Measurements from ENCODE around the gene GRAMD1A. TPM values are rescaled to one million over a fixed set of nuclear protein-coding genes. Genes with fewer than 3 reads are reported as not detected.
"Not testable (repeated sequence)": the region's sequence is repeated elsewhere in the genome, so short reads cannot be mapped to it uniquely, and the experiment has no call there.

The GRAMD1A gene
- total RNA-seq, 1 donor from 2014 or later, result 67.4 TPM

DNA sequence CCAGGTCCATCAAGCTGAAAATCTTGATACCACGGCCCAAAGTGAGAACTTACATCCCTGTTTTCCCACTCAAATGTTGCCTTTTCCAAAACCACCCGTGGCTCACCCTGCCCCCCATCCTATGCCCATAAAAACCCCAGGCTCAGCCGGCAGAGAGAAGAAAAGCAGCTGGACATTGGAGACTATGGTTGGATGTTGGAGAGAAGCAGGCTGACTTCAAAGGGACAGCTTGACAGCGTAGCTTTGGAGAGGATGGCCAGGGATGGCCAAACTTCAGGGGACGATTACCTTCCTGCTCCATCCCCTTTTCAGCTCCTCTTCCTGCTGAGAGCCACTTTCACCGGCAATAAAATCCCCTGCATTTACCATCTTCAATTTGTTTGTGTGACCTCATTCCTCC lies 32.6 kb upstream of the GRAMD1A start:
- no peaks in the 10 kb centered on the region for H3K27me3 ChIP-seq (ENCODE audit: insufficient read depth, low read length)
- no peaks in the 10 kb centered on the region for H3K27me3 Mint-ChIP-seq (ENCODE audit: low read depth, unreplicated experiment)
- H3K9ac ChIP-seq (ENCODE audit: low read length), result no peak overlapping the region
- H3K4me1 ChIP-seq (ENCODE audit: insufficient read depth, low read length), result peaks cover 5% of the 10 kb centered on the region
- H3K4me3 Mint-ChIP-seq (ENCODE audit: unreplicated experiment), result no peak overlapping the region
- FAIRE-seq (no peak), DNase-seq (ENCODE audit: low read depth) (no peak)
- H4K20me1 ChIP-seq (ENCODE audit: insufficient read depth, low read length), result no peaks in the 10 kb centered on the region
- H3K36me3 Mint-ChIP-seq (ENCODE audit: low read depth, unreplicated experiment), result peaks cover 8% of the 10 kb centered on the region
- H3K4me1 Mint-ChIP-seq (ENCODE audit: low read depth, unreplicated experiment), result peaks cover 7% of the 10 kb centered on the region
- H3K9me3 ChIP-seq (ENCODE audit: insufficient read depth, low read depth, low read length), result peaks cover 6% of the 10 kb centered on the region
- peaks cover 8% of the 10 kb centered on the region for H3K9me3 Mint-ChIP-seq (ENCODE audit: unreplicated experiment)
- H3K4me3 ChIP-seq (ENCODE audit: insufficient read depth, low read depth, low read length), result no peak overlapping the region
- no peak for TF ChIP-seq EZH2 (IDR thresholded peaks at IDR 0.05; ENCODE audit: insufficient read depth, low read length)
- TF ChIP-seq, protein P1, sequence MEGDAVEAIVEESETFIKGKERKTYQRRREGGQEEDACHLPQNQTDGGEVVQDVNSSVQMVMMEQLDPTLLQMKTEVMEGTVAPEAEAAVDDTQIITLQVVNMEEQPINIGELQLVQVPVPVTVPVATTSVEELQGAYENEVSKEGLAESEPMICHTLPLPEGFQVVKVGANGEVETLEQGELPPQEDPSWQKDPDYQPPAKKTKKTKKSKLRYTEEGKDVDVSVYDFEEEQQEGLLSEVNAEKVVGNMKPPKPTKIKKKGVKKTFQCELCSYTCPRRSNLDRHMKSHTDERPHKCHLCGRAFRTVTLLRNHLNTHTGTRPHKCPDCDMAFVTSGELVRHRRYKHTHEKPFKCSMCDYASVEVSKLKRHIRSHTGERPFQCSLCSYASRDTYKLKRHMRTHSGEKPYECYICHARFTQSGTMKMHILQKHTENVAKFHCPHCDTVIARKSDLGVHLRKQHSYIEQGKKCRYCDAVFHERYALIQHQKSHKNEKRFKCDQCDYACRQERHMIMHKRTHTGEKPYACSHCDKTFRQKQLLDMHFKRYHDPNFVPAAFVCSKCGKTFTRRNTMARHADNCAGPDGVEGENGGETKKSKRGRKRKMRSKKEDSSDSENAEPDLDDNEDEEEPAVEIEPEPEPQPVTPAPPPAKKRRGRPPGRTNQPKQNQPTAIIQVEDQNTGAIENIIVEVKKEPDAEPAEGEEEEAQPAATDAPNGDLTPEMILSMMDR (IDR thresholded peaks at IDR 0.05; ENCODE audit: insufficient read depth, low read depth, low read length), result no peak
- no peak overlapping the region for H3K27ac ChIP-seq (ENCODE audit: low read depth, low read length)
- no peak overlapping the region for H2AFZ ChIP-seq (ENCODE audit: low read depth, low read length)
- no peaks in the 10 kb centered on the region for H3K36me3 ChIP-seq (ENCODE audit: insufficient read depth, low read length)
- H3K4me2 ChIP-seq (ENCODE audit: low read length), result no peak overlapping the region
- no peak overlapping the region for H3K27ac Mint-ChIP-seq (ENCODE audit: unreplicated experiment)
- peaks cover 6% of the 10 kb centered on the region for H3K79me2 ChIP-seq (ENCODE audit: insufficient read depth, low read length)

- no peak overlapping the region for H2AFZ ChIP-seq (ENCODE audit: low read depth, low read length)
- no peaks in the 10 kb centered on the region for H3K27me3 ChIP-seq (ENCODE audit: insufficient read depth, low read length)
- H3K9me3 ChIP-seq (ENCODE audit: insufficient read depth, low read depth, low read length), result peaks cover 6% of the 10 kb centered on the region
- H3K36me3 ChIP-seq (ENCODE audit: insufficient read depth, low read length), result no peaks in the 10 kb centered on the region
- H3K4me2 ChIP-seq (ENCODE audit: low read length), result no peak overlapping the region
- Mint-ChIP-seq H3K27ac (ENCODE audit: unreplicated experiment) (no peak overlapping the region), H3K9me3 (ENCODE audit: unreplicated experiment) (peaks cover 7% of the 10 kb centered on the region), H3K36me3 (ENCODE audit: low read depth, unreplicated experiment) (peaks cover 3% of the 10 kb centered on the region), H3K4me1 (ENCODE audit: low read depth, unreplicated experiment) (no peaks in the 10 kb centered on the region), H3K27me3 (ENCODE audit: low read depth, unreplicated experiment) (no peaks in the 10 kb centered on the region), H3K4me3 (ENCODE audit: unreplicated experiment) (no peak overlapping the region)
- H4K20me1 ChIP-seq (ENCODE audit: insufficient read depth, low read length), result no peaks in the 10 kb centered on the region
- DNase-seq (ENCODE audit: low read depth) (no peak), FAIRE-seq (no peak)
- no peak overlapping the region for H3K9ac ChIP-seq (ENCODE audit: low read length)
- TF ChIP-seq, protein P1 (IDR thresholded peaks at IDR 0.05; ENCODE audit: insufficient read depth, low read depth, low read length), result no peak
- TF ChIP-seq EZH2 (IDR thresholded peaks at IDR 0.05; ENCODE audit: insufficient read depth, low read length), result no peak
- H3K79me2 ChIP-seq (ENCODE audit: insufficient read depth, low read length), result no peaks in the 10 kb centered on the region
- no peak overlapping the region for H3K27ac ChIP-seq (ENCODE audit: low read depth, low read length)
- no peaks in the 10 kb centered on the region for H3K4me1 ChIP-seq (ENCODE audit: insufficient read depth, low read length)
- H3K4me3 ChIP-seq (ENCODE audit: insufficient read depth, low read depth, low read length), result no peak overlapping the region
Observed at GRCh38 chr19:34969721-34970120, 30.4 kb upstream of the GRAMD1A start.

GRCh38 chr19:34970185-34970780 lies 29.8 kb upstream of the GRAMD1A start:
- H3K27ac ChIP-seq (ENCODE audit: low read depth, low read length); H3K4me3 Mint-ChIP-seq (ENCODE audit: unreplicated experiment); H3K4me3 ChIP-seq (ENCODE audit: insufficient read depth, low read depth, low read length); H3K4me2 ChIP-seq (ENCODE audit: low read length); H3K27ac Mint-ChIP-seq (ENCODE audit: unreplicated experiment); H3K4me1 Mint-ChIP-seq (ENCODE audit: low read depth, unreplicated experiment); H4K20me1 ChIP-seq (ENCODE audit: insufficient read depth, low read length); H2AFZ ChIP-seq (ENCODE audit: low read depth, low read length); H3K36me3 ChIP-seq (ENCODE audit: insufficient read depth, low read length); FAIRE-seq; H3K27me3 ChIP-seq (ENCODE audit: insufficient read depth, low read length); H3K9me3 Mint-ChIP-seq (ENCODE audit: unreplicated experiment); H3K27me3 Mint-ChIP-seq (ENCODE audit: low read depth, unreplicated experiment); H3K4me1 ChIP-seq (ENCODE audit: insufficient read depth, low read length); H3K9ac ChIP-seq (ENCODE audit: low read length); H3K79me2 ChIP-seq (ENCODE audit: insufficient read depth, low read length); H3K9me3 ChIP-seq (ENCODE audit: insufficient read depth, low read depth, low read length); DNase-seq (ENCODE audit: low read depth); H3K36me3 Mint-ChIP-seq (ENCODE audit: low read depth, unreplicated experiment): not testable (repeated sequence)

Data from astrocyte (in vitro differentiated cells and primary cell).